Astrocyte of the spinal cord (primary cell): ENCODE results near the gene GLOD4.

Experiments used
- DNase-seq: peaks from one replicate; pipeline ENCODE4 v3.0.0; 2011; ENCODE audit warnings: low read depth, low spot score
- H3K4me3 ChIP-seq: 2 replicates; pipeline ENCODE4 v1.5.1; 2011; ENCODE audit warnings: low read depth, mild to moderate bottlenecking, low read length, moderate library complexity
- CTCF ChIP-seq: IDR thresholded peaks from 2 replicates; pipeline ENCODE4 v1.5.1; 2012; ENCODE audit warnings: low read depth, mild to moderate bottlenecking, low read length, inconsistent platforms
- in situ Hi-C: cut with HindIII; loops from 2 replicates; pipeline ENCODE4 v1.10.0; 2017; ENCODE audit warnings: low sequenced_read_pairs

Gene GLOD4

GRCh38 chr17:740240-741017 lies 41.7 kb downstream of the GLOD4 start:
- no peak for TF ChIP-seq CTCF
- no peak overlapping the region for H3K4me3 ChIP-seq
- in situ Hi-C loops = no loop called here
- no peak for DNase-seq

- H3K4me3 ChIP-seq = no peak overlapping the region
- in situ Hi-C loops = no loop called here
- no peak for DNase-seq
- no peak for TF ChIP-seq CTCF
These were observed 44.4 kb downstream of the GLOD4 start for GRCh38 chr17:737561-738113.

- peak overlapping the region; percentile 59 for H3K4me3 ChIP-seq
- in situ Hi-C loops = no loop called here
- DNase-seq = no peak
These were observed 48.3 kb downstream of the GLOD4 start for GRCh38 chr17:733743-734142.

GRCh38 chr17:732902-733720 lies 49.0 kb downstream of the GLOD4 start:
- no peak for TF ChIP-seq CTCF
- in situ Hi-C loops = no loop called here
- DNase-seq = peak; percentile 37
- peak overlapping the region; percentile 59 for H3K4me3 ChIP-seq

More at GRCh38 chr17:733743-734142, 48.3 kb downstream of the GLOD4 start:
- no peak for TF ChIP-seq CTCF

- in situ Hi-C loops = no loop called here
- DNase-seq = peak; percentile 50
- no peak for TF ChIP-seq CTCF
- H3K4me3 ChIP-seq = peak within 1 kb of the TSS; percentile 59
These were observed 49.8 kb downstream of the GLOD4 start, which contains the start of gene TLCD3A for GRCh38 chr17:732067-732901. Gene TLCD3A (plus strand): TSS chr17:732596. CDS start chr17:732648, 52 bp downstream.

- peak overlapping the region; percentile 59 for H3K4me3 ChIP-seq
- no peak for TF ChIP-seq CTCF
- DNase-seq = no peak
- in situ Hi-C loops = no loop called here
These were observed 50.4 kb downstream of the GLOD4 start for GRCh38 chr17:731644-732066.
